HG02642 (cell line): ENCODE measurements around the gene SEMA6D.

ENCODE experiments used
- ATAC-seq: cut with Tn5 transposase; IDR thresholded peaks from one replicate; pipeline ENCODE4 v1.9.1; 2021; ENCODE audit warnings: mild to moderate bottlenecking; ENCODE audit not compliant: unreplicated experiment, poor library complexity

SEMA6D gene

GRCh38 chr15:47717036-47717612 is at the start of gene SEMA6D:
Gene SEMA6D (plus strand): TSS chr15:47717505. CDS start chr15:47759799, 42,294 bp downstream.
- ATAC-seq, result no peak

- no peak for ATAC-seq
Measured at GRCh38 chr15:47669221-47669620, 48.1 kb upstream of the SEMA6D start.

- no peak for ATAC-seq
Measured at GRCh38 chr15:47670365-47670764, 46.9 kb upstream of the SEMA6D start.

GRCh38 chr15:47673232-47673761 is 44.0 kb upstream of the SEMA6D start:
- ATAC-seq, result no peak

- no peak for ATAC-seq
Measured at GRCh38 chr15:47674586-47675232, 42.6 kb upstream of the SEMA6D start.

GRCh38 chr15:47675735-47676134 is 41.6 kb upstream of the SEMA6D start:
- ATAC-seq, result no peak

- ATAC-seq, result no peak
Measured at GRCh38 chr15:47678040-47678439, 39.3 kb upstream of the SEMA6D start.

- no peak for ATAC-seq
Measured at GRCh38 chr15:47682661-47683060, 34.6 kb upstream of the SEMA6D start.

GRCh38 chr15:47685141-47685870 is 32.0 kb upstream of the SEMA6D start:
- ATAC-seq, result no peak

- no peak for ATAC-seq
Measured at GRCh38 chr15:47688573-47689086, 28.7 kb upstream of the SEMA6D start.

- ATAC-seq, result no peak
Measured at GRCh38 chr15:47689660-47690059, 27.6 kb upstream of the SEMA6D start.

- ATAC-seq, result no peak
Measured at GRCh38 chr15:47691882-47692281, 25.4 kb upstream of the SEMA6D start.

- ATAC-seq, result no peak
Measured at GRCh38 chr15:47696351-47696750, 21.0 kb upstream of the SEMA6D start.

- ATAC-seq, result no peak
Measured at GRCh38 chr15:47705281-47705997, 11.9 kb upstream of the SEMA6D start.

- no peak for ATAC-seq
Measured at GRCh38 chr15:47707391-47707790, 9.9 kb upstream of the SEMA6D start.

GRCh38 chr15:47708161-47708980 is 8.9 kb upstream of the SEMA6D start:
- no peak for ATAC-seq

- ATAC-seq, result no peak
Measured at GRCh38 chr15:47711655-47712054, 5.7 kb upstream of the SEMA6D start.

GRCh38 chr15:47715402-47715801 is 1.9 kb upstream of the SEMA6D start:
- ATAC-seq, result no peak

GRCh38 chr15:47715856-47716445 is 1.4 kb upstream of the SEMA6D start:
- ATAC-seq, result no peak
